Measurements from ENCODE around the gene PEX14.
"Not testable (repeated sequence)": the region's sequence is repeated elsewhere in the genome, so short reads cannot be mapped to it uniquely, and the experiment has no call there.

The PEX14 gene

DNA sequence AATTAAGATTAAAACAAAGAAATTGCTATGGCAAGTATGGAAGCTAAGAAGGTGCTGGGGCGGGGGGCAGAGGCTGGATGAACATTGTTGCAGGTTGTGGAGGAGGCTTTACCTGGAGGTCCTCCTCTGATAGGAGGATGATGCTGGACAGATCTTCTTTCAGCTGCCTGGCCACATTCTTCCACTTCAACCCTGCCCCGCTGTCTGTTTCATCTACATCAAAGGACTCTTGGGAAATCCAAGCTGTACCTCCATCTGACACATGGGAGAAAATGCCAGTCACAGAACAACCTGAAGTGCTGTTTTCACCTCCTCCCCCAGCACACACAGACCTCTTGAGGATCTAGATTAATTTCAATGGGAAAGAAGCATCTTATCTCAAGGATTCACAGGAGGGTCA, 7.7 kb upstream of the PEX14 start:
- in situ Hi-C loops (cut with HindIII; ENCODE audit: low sequenced_read_pairs), result no loop called here
- no peak overlapping the region for H3K4me3 ChIP-seq (ENCODE audit: low read depth, low read length)
- no peak for DNase-seq (ENCODE audit: low read depth, low spot score)
- TF ChIP-seq, protein P1, sequence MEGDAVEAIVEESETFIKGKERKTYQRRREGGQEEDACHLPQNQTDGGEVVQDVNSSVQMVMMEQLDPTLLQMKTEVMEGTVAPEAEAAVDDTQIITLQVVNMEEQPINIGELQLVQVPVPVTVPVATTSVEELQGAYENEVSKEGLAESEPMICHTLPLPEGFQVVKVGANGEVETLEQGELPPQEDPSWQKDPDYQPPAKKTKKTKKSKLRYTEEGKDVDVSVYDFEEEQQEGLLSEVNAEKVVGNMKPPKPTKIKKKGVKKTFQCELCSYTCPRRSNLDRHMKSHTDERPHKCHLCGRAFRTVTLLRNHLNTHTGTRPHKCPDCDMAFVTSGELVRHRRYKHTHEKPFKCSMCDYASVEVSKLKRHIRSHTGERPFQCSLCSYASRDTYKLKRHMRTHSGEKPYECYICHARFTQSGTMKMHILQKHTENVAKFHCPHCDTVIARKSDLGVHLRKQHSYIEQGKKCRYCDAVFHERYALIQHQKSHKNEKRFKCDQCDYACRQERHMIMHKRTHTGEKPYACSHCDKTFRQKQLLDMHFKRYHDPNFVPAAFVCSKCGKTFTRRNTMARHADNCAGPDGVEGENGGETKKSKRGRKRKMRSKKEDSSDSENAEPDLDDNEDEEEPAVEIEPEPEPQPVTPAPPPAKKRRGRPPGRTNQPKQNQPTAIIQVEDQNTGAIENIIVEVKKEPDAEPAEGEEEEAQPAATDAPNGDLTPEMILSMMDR (IDR thresholded peaks at IDR 0.05; ENCODE audit: low read depth, low read length), result no peak

DNA sequence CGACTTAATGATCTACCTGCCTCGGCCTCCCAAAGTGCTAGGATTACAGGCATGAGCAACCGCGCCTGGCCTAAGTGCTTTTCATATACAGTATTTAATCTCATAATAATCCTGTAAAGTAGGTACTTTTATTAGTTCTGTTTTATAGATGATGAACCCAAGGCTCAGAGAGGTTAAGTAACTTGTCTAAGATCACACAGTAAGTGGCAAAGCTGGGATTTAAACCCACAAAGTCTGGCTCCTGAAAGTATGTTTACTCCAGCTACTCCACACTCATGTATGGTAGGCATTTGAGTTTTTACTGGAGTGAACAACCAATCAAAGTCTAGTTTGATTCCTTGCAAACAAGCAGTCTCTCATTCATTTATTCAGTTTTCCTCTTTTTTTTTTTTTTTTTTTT, 4.7 kb upstream of the PEX14 start:
- no peak for DNase-seq (ENCODE audit: low read depth, low spot score)
- in situ Hi-C loops (cut with HindIII; ENCODE audit: low sequenced_read_pairs), result no loop called here
- TF ChIP-seq, protein P1 (IDR thresholded peaks at IDR 0.05; ENCODE audit: low read depth, low read length), result no peak
- no peak overlapping the region for H3K4me3 ChIP-seq (ENCODE audit: low read depth, low read length)

DNA sequence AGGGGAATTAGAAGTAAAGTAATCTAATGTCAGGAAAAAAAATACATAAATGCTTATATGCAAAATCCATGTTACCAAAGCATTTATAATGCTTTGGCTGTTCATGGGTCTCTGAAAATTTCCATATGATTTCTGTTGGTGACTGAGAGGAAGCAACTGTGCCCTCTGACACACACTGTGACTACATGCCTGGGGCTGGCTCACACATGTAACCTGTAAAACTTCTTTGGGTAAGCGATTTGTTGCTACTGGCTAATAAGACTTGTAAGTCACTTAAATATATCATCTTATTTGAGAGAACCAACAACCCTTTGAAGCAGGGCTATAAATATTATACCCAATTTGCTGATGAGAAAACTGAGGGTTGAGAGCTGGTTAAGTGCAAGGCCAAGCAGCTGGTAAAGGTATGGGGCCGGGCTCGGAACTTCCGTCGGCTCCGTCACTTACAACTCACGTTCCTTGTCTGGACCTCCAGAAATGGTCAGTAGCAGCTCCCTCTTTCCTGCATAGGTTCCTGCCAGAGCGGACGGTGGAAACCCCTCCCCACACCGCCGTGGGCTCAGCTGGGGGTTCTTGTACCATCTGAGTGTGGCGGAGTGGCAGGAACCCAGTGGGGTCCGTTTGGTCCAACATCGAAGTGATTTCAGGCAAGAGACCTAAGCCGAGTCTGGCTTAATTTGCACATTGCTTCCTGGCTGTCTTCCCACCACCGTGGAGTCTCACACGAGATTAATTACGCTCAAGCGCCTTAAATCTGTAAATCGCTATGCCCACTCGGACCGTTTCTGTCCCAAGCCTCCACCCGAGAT, 3.1 kb upstream of the PEX14 start:
- TF ChIP-seq, protein P1 (IDR thresholded peaks at IDR 0.05; ENCODE audit: low read depth, low read length), result no peak
- in situ Hi-C loops (cut with HindIII; ENCODE audit: low sequenced_read_pairs), result no loop called here
- DNase-seq (ENCODE audit: low read depth, low spot score), result no peak
- H3K4me3 ChIP-seq (ENCODE audit: low read depth, low read length), result peak overlapping the region; percentile 88

DNA sequence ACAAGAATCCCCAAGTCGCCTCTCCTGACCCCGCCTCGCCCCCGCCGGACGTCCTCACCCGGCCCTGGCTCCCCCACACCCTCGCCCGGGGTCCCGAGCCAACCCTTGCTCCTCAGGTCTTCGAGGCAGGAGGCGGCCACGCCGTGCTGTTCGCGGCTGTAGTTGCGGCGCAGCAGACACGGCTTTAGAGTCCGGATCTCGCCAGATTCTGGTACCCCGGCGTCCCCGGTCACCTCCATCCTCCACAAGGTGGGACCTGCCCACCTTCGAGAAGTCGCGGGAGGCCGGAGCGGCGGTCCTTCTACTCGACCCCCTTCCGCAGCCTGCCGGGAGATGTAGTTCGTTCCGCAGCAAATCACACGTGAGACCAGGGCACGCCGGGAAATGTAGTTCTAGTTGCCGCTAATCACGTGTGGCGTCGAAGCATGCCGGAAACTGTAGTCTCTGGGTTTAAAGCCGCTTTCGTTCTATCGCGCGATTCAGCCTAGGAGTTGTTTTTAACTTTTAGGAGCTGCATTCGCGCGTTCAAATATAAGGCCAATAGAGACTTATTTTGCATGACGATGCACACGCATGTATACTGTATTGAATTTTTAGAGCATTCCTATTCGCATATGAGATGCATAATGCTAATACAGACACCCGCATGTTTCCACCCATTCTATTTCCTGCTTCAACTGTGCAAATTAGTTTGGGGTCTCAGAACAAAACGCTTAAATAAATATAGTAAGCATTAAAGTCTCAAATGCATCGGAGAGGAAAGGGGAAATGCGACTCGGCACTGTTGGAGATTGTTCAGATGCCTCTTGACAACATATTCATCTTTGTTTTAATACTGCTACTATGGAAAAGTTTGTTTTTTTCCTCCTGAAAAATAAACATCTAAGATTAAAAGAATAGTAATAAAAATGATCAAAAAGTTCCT, 2.3 kb upstream of the PEX14 start, which contains the start of gene DFFA:
DFFA (minus strand) TSS at position 310 of the 925 bp plus-strand sequence; CDS start at position 239, 71 bp downstream.
- DNase-seq (ENCODE audit: low read depth, low spot score), result peak; percentile 96
- peak within 1 kb of the TSS; percentile 88 for H3K4me3 ChIP-seq (ENCODE audit: low read depth, low read length)
- TF ChIP-seq, protein P1 (IDR thresholded peaks at IDR 0.05; ENCODE audit: low read depth, low read length), result no peak
- in situ Hi-C loops (cut with HindIII; ENCODE audit: low sequenced_read_pairs), result no loop called here

DNA sequence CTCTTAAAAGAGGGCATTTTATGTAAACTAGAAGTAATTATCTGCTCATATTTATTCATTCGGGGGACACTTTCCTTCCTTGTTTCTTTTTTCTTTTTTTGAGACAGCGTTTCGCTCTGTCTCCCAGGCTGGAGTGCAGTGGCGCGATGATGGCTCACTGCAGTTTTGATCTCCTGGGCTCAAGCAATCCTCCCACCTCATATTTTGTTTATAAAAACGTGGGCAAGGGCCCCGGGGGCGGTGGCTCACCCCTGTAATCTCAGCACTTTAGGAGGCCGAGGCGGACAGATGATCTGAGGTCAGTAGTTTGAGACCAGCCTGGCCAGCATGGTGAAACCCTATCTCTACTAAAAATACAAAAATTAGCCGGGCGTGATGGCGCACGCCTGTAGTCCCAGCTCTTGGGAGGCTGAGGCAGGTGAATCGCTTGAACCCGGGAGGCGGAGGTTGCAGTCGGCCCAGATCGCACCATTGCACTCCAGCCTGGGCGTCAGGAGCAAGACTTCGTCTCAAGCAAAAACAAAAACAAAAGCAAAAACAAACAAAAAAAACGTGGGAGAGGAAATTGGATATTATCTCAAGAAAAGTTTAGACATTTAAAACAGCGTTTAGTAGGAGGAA, 1.5 kb upstream of the PEX14 start:
- no peak for DNase-seq (ENCODE audit: low read depth, low spot score)
- in situ Hi-C loops (cut with HindIII; ENCODE audit: low sequenced_read_pairs), result no loop called here
- TF ChIP-seq, protein P1 (IDR thresholded peaks at IDR 0.05; ENCODE audit: low read depth, low read length), result no peak
- H3K4me3 ChIP-seq (ENCODE audit: low read depth, low read length), result no peak overlapping the region

DNA sequence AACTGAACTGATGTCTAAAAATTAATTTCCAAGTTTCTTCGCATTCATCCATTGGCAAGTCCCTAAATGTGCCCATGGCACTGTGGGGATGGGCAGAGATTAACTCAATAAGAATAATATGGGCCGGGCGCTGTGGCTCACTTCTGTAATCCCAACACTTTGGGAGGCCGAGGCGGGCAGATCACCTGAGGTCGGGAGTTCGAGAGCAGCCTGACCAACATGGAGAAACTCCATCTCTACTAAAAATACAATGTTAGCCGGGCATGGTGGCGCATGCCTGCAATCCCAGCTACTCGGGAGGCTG, 489 bp upstream of the PEX14 start:
- in situ Hi-C loops (cut with HindIII; ENCODE audit: low sequenced_read_pairs); DNase-seq (ENCODE audit: low read depth, low spot score): not testable (repeated sequence)
- peak overlapping the region; percentile 95 for H3K4me3 ChIP-seq (ENCODE audit: low read depth, low read length)

Measured in astrocyte of the spinal cord (primary cell).